ENCODE measurements around the gene SDK1.
A peak's percentile ranks its signal among the peaks of the same experiment; 100 is the strongest.

SDK1 gene

DNA sequence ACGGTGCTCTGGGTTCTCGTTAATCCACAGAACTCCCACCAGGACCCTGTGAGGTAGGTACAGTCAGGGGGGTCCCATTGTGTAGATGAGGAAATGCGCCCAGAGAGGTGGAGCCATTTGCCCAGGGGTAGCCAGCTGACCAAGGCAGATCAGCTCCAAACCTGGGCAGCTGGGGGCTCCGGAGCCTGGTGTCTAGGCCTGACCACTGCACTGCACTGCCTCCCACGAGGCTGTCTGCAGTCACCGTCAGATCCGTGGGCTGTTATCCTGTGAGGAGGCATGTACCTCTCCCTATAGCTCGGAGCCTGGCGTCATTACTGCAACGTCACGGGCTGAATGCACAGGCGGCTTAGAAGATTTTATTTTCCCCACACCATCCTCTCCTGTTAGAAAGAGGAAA lies 969.2 kb downstream of the SDK1 start:
- Histone ChIP-seq H3K27ac (no peak overlapping the region), H3K4me3 (no peak overlapping the region)
- TF ChIP-seq, protein P1, sequence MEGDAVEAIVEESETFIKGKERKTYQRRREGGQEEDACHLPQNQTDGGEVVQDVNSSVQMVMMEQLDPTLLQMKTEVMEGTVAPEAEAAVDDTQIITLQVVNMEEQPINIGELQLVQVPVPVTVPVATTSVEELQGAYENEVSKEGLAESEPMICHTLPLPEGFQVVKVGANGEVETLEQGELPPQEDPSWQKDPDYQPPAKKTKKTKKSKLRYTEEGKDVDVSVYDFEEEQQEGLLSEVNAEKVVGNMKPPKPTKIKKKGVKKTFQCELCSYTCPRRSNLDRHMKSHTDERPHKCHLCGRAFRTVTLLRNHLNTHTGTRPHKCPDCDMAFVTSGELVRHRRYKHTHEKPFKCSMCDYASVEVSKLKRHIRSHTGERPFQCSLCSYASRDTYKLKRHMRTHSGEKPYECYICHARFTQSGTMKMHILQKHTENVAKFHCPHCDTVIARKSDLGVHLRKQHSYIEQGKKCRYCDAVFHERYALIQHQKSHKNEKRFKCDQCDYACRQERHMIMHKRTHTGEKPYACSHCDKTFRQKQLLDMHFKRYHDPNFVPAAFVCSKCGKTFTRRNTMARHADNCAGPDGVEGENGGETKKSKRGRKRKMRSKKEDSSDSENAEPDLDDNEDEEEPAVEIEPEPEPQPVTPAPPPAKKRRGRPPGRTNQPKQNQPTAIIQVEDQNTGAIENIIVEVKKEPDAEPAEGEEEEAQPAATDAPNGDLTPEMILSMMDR (IDR thresholded peaks at IDR 0.05), result no peak
- DNase-seq (ENCODE audit: low spot score), result peak; percentile 26

DNA sequence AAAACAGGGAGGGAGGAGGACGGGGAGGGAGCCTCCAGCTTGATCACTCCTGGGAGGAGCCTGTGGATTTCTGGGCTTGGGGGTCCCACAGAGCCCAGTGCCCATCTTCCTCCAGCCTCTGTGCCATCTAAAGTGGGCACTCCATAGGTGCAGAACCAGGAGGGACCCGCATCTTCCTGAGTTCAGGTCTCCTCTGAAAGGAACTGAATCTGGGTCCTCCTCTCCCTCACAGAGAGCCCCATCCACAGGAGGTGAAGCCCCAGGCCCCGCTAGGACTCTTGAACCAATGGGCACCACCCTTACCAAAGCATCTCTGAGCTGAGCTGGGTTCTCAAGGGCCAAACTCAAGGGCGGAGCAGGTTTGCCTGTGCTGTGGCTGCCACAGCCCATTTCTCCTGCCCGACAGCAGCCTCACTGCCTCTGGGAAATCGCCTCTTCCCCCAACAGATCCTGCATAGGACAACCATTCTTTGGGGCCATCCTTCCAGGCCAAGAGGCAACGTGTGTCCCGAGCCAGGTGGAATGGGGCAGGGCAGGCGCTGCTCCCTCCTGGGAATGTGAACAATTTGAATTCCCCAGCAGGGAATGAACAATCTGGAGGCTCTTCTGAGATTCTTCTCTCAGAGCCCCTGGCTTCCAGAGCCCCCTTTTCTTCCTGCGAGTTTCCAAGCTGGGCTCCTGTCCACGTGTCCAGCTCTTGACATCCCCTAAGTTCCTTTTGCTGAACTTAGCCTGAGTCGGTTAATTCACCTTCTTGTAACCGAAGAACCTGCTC lies 970.1 kb downstream of the SDK1 start:
- Histone ChIP-seq H3K27ac (no peak overlapping the region), H3K4me3 (no peak overlapping the region)
- DNase-seq (ENCODE audit: low spot score), result no peak
- TF ChIP-seq, protein P1 (IDR thresholded peaks at IDR 0.05), result no peak

GRCh38 chr7:4271716-4272015 lies 970.6 kb downstream of the SDK1 start:
- TF ChIP-seq, protein P1 (IDR thresholded peaks at IDR 0.05), result no peak
- Histone ChIP-seq H3K27ac (no peak overlapping the region), H3K4me3 (no peak overlapping the region)
- no peak for DNase-seq (ENCODE audit: low spot score)

DNA sequence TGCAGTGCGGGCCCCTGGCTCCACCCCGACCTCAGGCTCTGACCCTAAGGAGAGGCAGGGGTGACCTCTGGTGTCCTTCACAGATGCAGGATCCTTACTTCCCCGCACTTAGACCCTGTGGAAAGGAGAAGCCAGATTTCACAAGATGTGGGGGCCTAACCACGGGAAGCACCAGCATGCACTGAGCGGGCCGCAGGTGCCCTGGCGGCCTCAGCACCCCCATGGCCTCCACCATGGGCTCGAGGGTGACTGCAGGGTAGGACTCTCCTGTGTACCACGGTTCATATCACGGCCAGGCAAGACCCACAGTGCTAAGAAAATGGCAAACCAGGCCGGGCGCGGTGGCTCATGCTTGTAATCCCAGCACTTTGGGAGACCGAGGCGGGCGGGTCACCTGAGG lies 971.1 kb downstream of the SDK1 start:
- no peak overlapping the region for H3K27ac ChIP-seq
- no peak for DNase-seq (ENCODE audit: low spot score)
- TF ChIP-seq, protein P1 (IDR thresholded peaks at IDR 0.05), result no peak

DNA sequence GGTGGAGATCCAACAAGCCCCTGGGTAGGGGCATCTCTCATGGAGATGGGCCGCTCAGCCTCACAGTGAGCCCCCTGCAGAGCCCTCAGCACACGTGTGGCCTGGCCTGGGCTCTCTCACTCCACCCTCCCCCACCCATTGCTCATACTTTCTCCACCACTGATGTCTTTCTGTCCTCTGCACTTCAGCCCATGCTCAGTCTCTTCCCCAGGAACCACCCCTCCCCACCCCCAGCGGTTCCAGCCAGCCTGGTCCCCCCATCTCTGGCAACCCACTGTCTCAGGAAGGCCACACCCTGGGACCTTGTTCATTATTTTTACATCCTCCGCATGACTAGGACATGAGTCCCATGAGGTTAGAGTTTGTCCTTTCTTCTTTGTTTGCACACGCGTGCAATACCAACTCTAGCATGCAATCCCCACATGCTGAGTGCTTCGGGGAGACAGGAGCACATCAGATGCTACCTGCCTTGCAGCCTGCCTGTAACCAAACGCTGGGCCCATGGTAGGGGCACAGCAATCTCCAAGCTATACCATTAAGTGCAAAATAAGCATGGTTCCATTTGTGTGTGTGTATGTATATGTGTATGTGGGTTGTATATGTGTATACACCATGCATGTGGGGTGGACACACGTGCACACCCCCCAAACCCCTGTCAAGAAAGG lies 972.6 kb downstream of the SDK1 start:
- TF ChIP-seq, protein P1 (IDR thresholded peaks at IDR 0.05), result no peak
- peak; percentile 46 for DNase-seq (ENCODE audit: low spot score)
- Histone ChIP-seq H3K27ac (no peak overlapping the region), H3K4me3 (no peak overlapping the region)

More for the DNA sequence above, 971.1 kb downstream of the SDK1 start:
- no peak overlapping the region for H3K4me3 ChIP-seq

DNA sequence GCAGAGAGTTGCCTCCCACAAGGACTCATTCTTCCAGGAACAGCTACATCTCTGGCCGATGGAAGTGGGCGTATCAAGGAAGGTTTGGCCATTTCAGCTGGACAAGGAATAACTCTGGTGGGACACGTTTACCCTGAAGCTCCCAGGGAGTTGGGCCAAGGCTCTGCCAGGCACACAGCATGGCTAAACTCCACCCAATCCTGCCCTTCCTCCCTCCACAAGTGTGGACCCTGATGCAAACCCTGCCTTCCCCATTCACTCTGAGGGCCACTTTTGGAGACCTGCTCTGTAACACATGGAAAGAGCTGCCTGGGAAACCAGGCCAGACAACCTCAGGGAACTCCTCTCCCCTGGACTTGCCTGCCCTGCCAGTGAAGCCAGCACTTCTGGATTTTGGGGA lies 973.2 kb downstream of the SDK1 start:
- no peak overlapping the region for H3K4me3 ChIP-seq
- no peak overlapping the region for H3K27ac ChIP-seq
- DNase-seq (ENCODE audit: low spot score), result peak; percentile 47
- TF ChIP-seq, protein P1 (IDR thresholded peaks at IDR 0.05), result no peak

- Histone ChIP-seq H3K27ac (no peak overlapping the region), H3K4me3 (no peak overlapping the region)
- TF ChIP-seq, protein P1 (IDR thresholded peaks at IDR 0.05), result no peak
- DNase-seq (ENCODE audit: low spot score), result no peak
Observed at GRCh38 chr7:4277936-4278335, 976.9 kb downstream of the SDK1 start.
